ENCODE data around the gene ISY1. TPM values are rescaled to one million over a fixed set of nuclear protein-coding genes. Genes with fewer than 3 reads are reported as not detected.
A peak's percentile ranks its signal among the peaks of the same experiment; 100 is the strongest.
"Not testable (repeated sequence)": the region's sequence is repeated elsewhere in the genome, so short reads cannot be mapped to it uniquely, and the experiment has no call there.

Gene ISY1
- total RNA-seq, 1 donor from 2014 or later = 33.7 TPM

GRCh38 chr3:129166579-129167332 is 5.9 kb upstream of the ISY1 start:
- DNase-seq = no peak

DNA sequence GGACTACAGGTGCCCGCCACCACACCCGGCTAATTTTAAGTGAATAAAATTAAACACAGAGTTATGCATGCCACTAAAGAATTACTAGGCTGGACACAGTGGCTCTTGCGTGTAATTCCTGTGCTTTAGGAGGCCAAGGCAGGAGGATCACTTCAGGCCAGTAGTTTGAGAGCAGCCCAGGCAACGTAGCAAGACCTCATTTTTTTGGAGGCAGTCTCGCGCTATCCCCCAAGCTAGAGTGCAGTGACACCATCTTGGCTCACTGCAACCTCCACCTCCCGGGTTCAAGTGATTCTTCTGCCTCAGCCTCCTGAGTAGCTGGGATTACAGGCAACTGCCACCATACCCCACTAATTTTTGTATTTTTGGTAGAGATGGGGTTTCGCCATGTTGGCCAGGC is 4.7 kb upstream of the ISY1 start:
- not testable (repeated sequence) for DNase-seq

DNA sequence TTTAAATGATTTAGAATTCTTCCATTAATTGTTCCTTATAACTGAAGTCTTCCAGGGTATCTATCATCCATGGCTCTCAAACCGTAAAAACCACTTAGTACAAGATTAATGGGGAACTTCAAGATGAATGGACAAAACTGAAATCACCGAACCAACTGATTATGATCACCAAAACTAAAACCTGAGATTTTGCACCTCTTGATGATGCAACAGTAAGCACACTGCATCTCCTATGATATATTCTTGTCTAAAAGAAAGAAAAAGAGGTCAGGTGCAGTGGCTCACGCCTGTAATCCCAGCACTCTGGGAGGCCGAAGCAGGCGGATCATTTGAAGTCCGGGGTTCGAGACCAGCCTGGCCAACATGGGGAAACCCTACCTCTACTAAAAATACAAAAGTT is 3.6 kb upstream of the ISY1 start:
- no peak for DNase-seq

GRCh38 chr3:129162729-129163579 is 2.1 kb upstream of the ISY1 start:
- DNase-seq = no peak

GRCh38 chr3:129161860-129162271 is 1.0 kb upstream of the ISY1 start:
- DNase-seq = peak; percentile 21

GRCh38 chr3:129144786-129145185 is 16.1 kb downstream of the ISY1 start:
- DNase-seq = no peak

- DNase-seq = not testable (repeated sequence)
Observed at GRCh38 chr3:129141011-129141410, 19.9 kb downstream of the ISY1 start.

- no peak for DNase-seq
Observed at GRCh38 chr3:129139911-129140310, 21.0 kb downstream of the ISY1 start.

DNA sequence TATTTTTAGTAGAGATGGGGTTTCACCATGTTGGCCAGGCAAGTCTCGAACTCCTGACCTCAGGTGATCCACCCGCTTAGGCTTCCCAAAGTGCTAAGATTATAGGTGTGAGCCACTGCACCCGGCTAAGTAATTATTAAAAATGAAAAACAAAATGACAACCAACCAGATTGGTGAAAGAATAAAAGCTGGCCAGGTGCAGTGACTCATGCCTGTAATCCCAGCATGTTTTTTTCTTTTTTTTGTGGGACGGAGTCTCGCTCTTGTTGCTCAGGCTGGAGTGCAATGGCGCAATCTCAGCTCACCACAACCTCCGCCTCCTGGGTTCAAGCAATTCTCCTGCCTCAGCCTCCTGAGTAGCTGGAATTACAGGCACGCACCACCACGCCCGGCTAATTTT is 24.6 kb downstream of the ISY1 start:
- not testable (repeated sequence) for DNase-seq

DNA sequence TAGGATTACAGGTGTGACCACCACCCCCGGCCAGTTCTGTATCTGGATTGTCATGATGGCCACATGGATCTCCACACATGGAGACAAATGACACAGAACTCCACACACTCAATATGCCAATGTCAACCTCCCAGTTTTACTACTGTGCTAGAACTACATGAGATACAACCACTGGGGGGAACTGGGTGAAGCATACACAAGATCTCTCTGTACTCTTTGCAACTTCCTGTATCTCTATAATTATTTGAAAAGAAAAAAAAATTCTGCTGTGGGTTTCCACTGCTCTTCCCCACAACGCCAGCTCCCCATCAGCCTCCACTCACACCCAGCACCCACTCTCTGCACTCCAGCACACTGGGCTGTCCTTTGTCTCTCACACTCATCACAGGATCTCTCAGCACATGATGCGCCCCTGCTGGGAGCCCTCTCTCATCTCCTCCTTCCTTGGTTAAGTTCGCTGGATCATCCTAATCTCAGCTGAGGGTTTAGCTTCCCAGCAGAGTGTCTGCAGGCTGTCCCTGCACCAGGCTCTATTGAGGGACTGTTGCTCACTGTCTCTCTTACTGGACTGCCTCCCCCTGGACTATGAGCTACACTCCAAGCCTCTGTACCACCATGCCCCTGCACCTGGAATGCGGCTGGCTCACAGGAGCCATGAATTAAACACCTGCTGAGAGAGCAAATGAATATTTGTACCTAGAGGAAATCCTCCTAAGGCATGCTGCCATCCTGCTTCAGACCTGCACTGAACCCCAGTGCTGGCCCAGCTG is 28.6 kb downstream of the ISY1 start:
- DNase-seq = no peak

GRCh38 chr3:129131465-129132088 is 29.3 kb downstream of the ISY1 start:
- DNase-seq = no peak

DNA sequence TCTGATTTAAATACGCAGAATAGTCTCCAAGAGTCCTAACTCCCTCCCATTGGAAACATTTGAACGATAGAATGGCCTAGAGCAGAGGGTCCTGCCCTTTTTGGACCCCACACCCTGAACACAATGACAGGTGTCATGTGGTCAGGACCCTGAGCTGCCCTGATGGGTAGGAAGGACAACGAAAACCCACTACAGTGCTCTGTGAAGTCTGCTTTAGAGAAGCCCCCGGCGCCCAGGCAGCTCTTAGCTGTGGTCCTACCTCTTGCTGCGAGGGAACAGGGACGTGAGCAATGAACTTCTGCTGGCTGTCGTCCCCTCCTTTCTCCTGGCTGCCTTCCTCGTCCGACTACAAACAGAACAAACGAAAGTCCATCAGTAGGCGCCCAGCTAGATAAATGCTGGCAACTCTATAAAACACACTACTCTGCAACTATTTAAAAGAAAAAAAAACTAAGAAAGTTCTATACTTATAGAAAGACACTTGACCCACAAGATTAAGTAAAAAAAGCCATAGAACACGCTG is 30.5 kb downstream of the ISY1 start:
- no peak for DNase-seq

DNA sequence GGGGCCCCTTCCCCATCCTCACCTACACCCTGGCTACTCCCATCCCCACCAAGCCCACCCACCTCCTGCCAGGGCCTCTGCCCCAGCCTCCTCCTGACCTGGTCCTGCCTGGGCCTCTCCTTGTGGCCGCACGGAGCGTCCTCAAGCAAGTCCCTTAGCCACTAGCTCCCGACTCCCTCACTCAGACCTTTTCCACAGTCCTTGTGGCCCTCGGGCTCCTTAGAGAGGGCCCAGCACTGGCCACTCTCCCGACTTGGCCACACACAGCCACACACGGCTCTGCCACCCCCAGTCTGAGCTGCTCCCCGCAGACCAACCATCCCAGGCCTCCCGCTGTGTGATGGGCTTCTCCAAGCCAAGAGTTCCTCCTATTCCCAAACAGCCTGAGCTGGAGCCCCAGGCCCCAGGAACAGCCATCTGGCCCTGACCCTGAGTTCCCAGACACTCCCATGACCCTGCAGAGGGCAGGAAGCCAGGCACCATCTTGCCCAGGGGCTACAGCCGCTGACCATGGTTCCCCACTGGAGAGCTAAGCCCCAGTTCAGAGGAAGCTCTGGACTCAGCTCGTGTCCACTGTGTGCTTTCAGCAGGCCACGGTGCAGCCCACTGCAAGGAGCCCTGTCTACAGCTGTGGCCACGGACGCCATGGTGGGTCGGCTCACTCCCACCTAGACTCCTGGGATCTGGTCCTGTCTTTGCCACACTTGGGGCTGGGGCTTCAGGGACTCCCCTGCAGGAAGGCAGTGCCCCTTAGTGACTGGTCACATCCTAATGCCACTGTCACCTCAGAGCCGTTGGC is 32.3 kb downstream of the ISY1 start:
- DNase-seq = no peak

GRCh38 chr3:129126726-129127280 is 34.1 kb downstream of the ISY1 start:
- DNase-seq = no peak

DNA sequence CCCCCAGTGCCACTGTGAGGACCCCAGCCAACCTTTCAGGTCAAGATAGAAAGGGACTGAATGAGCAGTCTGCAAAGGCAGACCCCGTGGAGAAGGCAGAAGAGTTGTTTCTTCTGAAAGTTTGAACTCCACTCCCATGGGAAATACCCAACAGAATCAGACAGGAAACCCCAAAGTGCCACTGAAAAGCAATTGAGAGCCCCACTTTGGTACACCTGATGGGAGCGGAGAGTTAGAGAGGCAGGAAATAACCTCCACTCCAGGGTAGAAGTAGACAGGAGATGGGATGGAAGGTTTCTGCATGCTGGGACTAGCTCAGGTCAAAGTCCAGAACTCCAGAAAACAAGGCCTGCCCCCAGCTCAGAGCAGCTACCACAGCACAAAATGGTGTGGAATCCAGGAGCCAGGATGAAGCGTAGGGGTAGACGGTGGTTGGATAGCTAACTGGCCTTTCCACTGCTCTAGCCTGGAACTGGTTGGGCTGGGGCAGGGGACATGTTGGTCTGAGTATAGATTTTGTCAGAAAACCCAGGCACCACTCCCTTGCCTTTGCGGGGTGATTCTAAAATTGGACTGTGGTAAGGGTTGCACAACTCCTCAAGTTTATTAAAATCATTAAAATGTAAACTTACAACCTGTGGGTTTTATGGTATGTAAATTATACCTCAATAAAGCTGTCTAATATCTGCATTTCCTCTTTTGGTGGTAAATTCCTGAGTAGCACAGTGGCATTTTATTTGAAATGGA is 37.4 kb downstream of the ISY1 start:
- no peak for DNase-seq

- DNase-seq = peak; percentile 53
Observed at GRCh38 chr3:129122412-129123011, 38.4 kb downstream of the ISY1 start.

DNA sequence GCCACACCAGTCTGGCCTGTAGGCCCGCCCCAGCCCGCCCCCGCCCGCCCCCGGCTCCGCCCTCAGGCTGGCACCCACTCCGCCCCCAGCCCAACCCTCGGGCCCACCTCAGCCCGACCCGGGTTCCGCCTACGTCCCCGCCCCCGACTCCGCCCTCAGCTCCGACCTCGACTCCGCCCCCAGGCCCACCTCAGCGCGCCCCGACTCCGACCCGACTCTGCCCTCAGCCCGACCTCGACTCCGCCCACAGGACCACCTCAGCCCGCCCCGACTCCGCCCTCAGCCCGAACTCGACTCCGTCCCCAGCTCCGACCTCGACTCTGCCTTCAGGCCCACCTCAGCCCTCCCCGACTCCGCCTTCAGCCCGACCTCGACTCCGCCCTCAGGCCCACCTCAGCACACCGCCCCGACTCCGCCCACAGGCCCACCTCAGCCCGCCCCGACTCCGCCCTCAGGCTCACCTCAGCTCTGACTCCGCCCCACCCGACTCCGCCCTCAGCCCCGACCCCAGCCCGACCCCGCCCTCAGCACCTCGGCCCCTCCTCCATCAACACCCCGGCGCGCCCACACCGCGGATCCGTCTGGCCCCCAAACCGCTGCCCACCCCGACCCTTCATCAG is 39.0 kb downstream of the ISY1 start, which contains the start of gene RAB43:
RAB43 (minus strand) TSS at position 13 of the 620 bp plus-strand sequence. CDS start 315 bp downstream, outside the sequence.
- peak; percentile 94 for DNase-seq

- no peak for DNase-seq
Observed at GRCh38 chr3:129121016-129121791, 39.7 kb downstream of the ISY1 start.

All from tongue (tissue), 2 donors.